ENCODE data around the gene MAST3.

DNA sequence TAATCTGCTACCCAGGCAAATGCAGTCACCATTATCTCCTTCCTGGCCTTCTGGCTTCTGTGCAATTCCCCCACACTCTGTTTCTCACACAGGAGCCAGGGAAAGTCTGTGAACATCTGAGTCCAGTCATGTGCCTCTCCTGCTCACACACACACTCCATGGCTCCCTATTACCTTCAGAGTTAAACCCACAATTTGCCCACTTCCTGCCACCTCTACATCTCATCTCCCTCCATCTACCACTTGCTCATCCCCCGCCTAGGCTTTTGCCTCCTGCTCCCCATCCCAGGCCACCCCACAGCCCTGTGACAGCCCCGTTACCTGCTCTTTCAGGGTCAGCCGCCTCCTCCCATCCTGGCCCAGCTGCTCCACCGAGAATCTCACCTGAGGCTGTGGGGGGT is 24.4 kb upstream of the MAST3 start:
- TF ChIP-seq, protein P1, sequence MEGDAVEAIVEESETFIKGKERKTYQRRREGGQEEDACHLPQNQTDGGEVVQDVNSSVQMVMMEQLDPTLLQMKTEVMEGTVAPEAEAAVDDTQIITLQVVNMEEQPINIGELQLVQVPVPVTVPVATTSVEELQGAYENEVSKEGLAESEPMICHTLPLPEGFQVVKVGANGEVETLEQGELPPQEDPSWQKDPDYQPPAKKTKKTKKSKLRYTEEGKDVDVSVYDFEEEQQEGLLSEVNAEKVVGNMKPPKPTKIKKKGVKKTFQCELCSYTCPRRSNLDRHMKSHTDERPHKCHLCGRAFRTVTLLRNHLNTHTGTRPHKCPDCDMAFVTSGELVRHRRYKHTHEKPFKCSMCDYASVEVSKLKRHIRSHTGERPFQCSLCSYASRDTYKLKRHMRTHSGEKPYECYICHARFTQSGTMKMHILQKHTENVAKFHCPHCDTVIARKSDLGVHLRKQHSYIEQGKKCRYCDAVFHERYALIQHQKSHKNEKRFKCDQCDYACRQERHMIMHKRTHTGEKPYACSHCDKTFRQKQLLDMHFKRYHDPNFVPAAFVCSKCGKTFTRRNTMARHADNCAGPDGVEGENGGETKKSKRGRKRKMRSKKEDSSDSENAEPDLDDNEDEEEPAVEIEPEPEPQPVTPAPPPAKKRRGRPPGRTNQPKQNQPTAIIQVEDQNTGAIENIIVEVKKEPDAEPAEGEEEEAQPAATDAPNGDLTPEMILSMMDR (conservative IDR thresholded peaks at IDR 0.05; ENCODE audit: low read length): no peak
- no peak for TF ChIP-seq EZH2phosphoT487 (IDR thresholded peaks at IDR 0.05; ENCODE audit: borderline replicate concordance, low read depth, low read length)
